HEK293 (cell line): ENCODE results near the gene ST3GAL5.

ENCODE experiments used
- CTCF ChIP-seq: fragments of 450-650 bp; formaldehyde crosslinking; IDR thresholded peaks from 2 replicates; pipeline ENCODE4 v1.5.1; 2016; ENCODE audit warnings: missing biosample characterization, missing genetic modification characterization
- GLIS1 ChIP-seq: fragments of 450-650 bp; formaldehyde crosslinking; IDR thresholded peaks from 2 replicates; pipeline ENCODE4 v1.5.1; 2016; ENCODE audit warnings: missing biosample characterization, missing genetic modification characterization
- KLF9 ChIP-seq: fragments of 450-650 bp; formaldehyde crosslinking; IDR thresholded peaks from 2 replicates; pipeline ENCODE4 v1.5.1; 2016; ENCODE audit warnings: missing biosample characterization, missing genetic modification characterization, low read depth
- PRDM4 ChIP-seq: fragments of 450-650 bp; formaldehyde crosslinking; IDR thresholded peaks from 2 replicates; pipeline ENCODE4 v1.5.1; 2017; ENCODE audit warnings: missing biosample characterization, missing genetic modification characterization
- SALL2 ChIP-seq: fragments of 450-650 bp; formaldehyde crosslinking; IDR thresholded peaks from 2 replicates; pipeline ENCODE4 v1.5.0; 2017; ENCODE audit warnings: missing biosample characterization, mild to moderate bottlenecking, missing genetic modification characterization, borderline replicate concordance
- SCRT1 ChIP-seq: fragments of 450-650 bp; formaldehyde crosslinking; IDR thresholded peaks from 2 replicates; pipeline ENCODE4 v1.5.1; 2016; ENCODE audit warnings: missing biosample characterization, missing genetic modification characterization, borderline replicate concordance
- TCF7L2 ChIP-seq: IDR thresholded peaks from 2 replicates; pipeline ENCODE4 v1.6.1; 2011; ENCODE audit warnings: low read depth, mild to moderate bottlenecking, inconsistent platforms, low read length, moderate library complexity, borderline replicate concordance
- WT1 ChIP-seq: fragments of 450-650 bp; formaldehyde crosslinking; IDR thresholded peaks from 2 replicates; pipeline ENCODE4 v1.5.1; 2016; ENCODE audit warnings: missing biosample characterization, missing genetic modification characterization
- ZBTB1 ChIP-seq: fragments of 450-650 bp; formaldehyde crosslinking; IDR thresholded peaks from 2 replicates; pipeline ENCODE4 v1.5.1; 2016; ENCODE audit warnings: missing biosample characterization, missing genetic modification characterization
- ZBTB48 ChIP-seq: fragments of 450-650 bp; formaldehyde crosslinking; IDR thresholded peaks from 2 replicates; pipeline ENCODE4 v1.5.1; 2016; ENCODE audit warnings: missing biosample characterization, missing genetic modification characterization
- ZBTB6 ChIP-seq: fragments of 450-650 bp; formaldehyde crosslinking; IDR thresholded peaks from 2 replicates; pipeline ENCODE4 v1.5.1; 2017; ENCODE audit warnings: missing biosample characterization, missing genetic modification characterization
- ZEB2 ChIP-seq: fragments of 450-650 bp; formaldehyde crosslinking; IDR thresholded peaks from 2 replicates; pipeline ENCODE4 v1.5.1; 2016; ENCODE audit warnings: missing biosample characterization, missing genetic modification characterization
- ZNF10 ChIP-seq: fragments of 450-650 bp; formaldehyde crosslinking; IDR thresholded peaks from 2 replicates; pipeline ENCODE4 v1.5.1; 2017; ENCODE audit warnings: missing biosample characterization, missing genetic modification characterization
- ZNF140 ChIP-seq: fragments of 450-650 bp; formaldehyde crosslinking; IDR thresholded peaks from 2 replicates; pipeline ENCODE4 v1.5.1; 2016; ENCODE audit warnings: missing biosample characterization, missing genetic modification characterization
- ZNF146 ChIP-seq: fragments of 450-650 bp; formaldehyde crosslinking; IDR thresholded peaks from 2 replicates; pipeline ENCODE4 v1.5.1; 2016; ENCODE audit warnings: missing biosample characterization, missing genetic modification characterization
- ZNF175 ChIP-seq: fragments of 450-650 bp; formaldehyde crosslinking; IDR thresholded peaks from 2 replicates; pipeline ENCODE4 v1.5.1; 2016; ENCODE audit warnings: missing biosample characterization, missing genetic modification characterization
- ZNF184 ChIP-seq: fragments of 450-650 bp; IDR thresholded peaks from 2 replicates; pipeline ENCODE4 v1.5.1; 2018; ENCODE audit warnings: missing biosample characterization, mild to moderate bottlenecking, missing genetic modification characterization
- ZNF211 ChIP-seq: fragments of 450-650 bp; formaldehyde crosslinking; IDR thresholded peaks from 2 replicates; pipeline ENCODE4 v1.5.1; 2016; ENCODE audit warnings: low read depth, missing biosample characterization, missing genetic modification characterization
- ZNF239 ChIP-seq: fragments of 450-650 bp; formaldehyde crosslinking; IDR thresholded peaks from 2 replicates; pipeline ENCODE4 v1.5.1; 2016; ENCODE audit warnings: missing biosample characterization, missing genetic modification characterization
- ZNF280D ChIP-seq: fragments of 450-650 bp; formaldehyde crosslinking; IDR thresholded peaks from 2 replicates; pipeline ENCODE4 v1.5.1; 2016; ENCODE audit warnings: missing biosample characterization, missing genetic modification characterization
- ZNF292 ChIP-seq: fragments of 450-650 bp; formaldehyde crosslinking; IDR thresholded peaks from 2 replicates; pipeline ENCODE4 v1.5.1; 2016; ENCODE audit warnings: low read depth, missing biosample characterization, missing genetic modification characterization, borderline replicate concordance
- ZNF341 ChIP-seq: fragments of 450-650 bp; formaldehyde crosslinking; IDR thresholded peaks from 2 replicates; pipeline ENCODE4; 2016; ENCODE audit warnings: low read depth, missing biosample characterization, missing genetic modification characterization
- ZNF350 ChIP-seq: fragments of 450-650 bp; formaldehyde crosslinking; IDR thresholded peaks from 2 replicates; pipeline ENCODE4 v1.5.0; 2017; ENCODE audit warnings: missing biosample characterization, mild to moderate bottlenecking, missing genetic modification characterization
- ZNF366 ChIP-seq: fragments of 450-650 bp; formaldehyde crosslinking; conservative IDR thresholded peaks from 2 replicates; pipeline ENCODE4 v1.5.1; 2016; ENCODE audit warnings: missing biosample characterization, missing genetic modification characterization
- ZNF394 ChIP-seq: fragments of 450-650 bp; formaldehyde crosslinking; IDR thresholded peaks from 2 replicates; pipeline ENCODE4 v1.5.1; 2016; ENCODE audit warnings: missing biosample characterization, missing genetic modification characterization, mild to moderate bottlenecking, moderate library complexity, borderline replicate concordance
- ZNF433 ChIP-seq: fragments of 450-650 bp; formaldehyde crosslinking; IDR thresholded peaks from 2 replicates; pipeline ENCODE4 v1.5.1; 2016; ENCODE audit warnings: missing biosample characterization, missing genetic modification characterization, low read depth
- ZNF473 ChIP-seq: fragments of 450-650 bp; formaldehyde crosslinking; IDR thresholded peaks from 2 replicates; pipeline ENCODE4 v1.5.1; 2017; ENCODE audit warnings: missing biosample characterization, missing genetic modification characterization
- ZNF571 ChIP-seq: fragments of 450-650 bp; formaldehyde crosslinking; IDR thresholded peaks from 2 replicates; pipeline ENCODE4 v1.5.0; 2017; ENCODE audit warnings: missing biosample characterization, missing genetic modification characterization
- ZNF596 ChIP-seq: fragments of 450-650 bp; IDR thresholded peaks from 2 replicates; pipeline ENCODE4 v1.5.0; 2018; ENCODE audit warnings: missing biosample characterization, mild to moderate bottlenecking, missing genetic modification characterization, moderate library complexity
- ZNF623 ChIP-seq: fragments of 450-650 bp; formaldehyde crosslinking; IDR thresholded peaks from 2 replicates; pipeline ENCODE4 v1.5.1; 2016; ENCODE audit warnings: missing biosample characterization, missing genetic modification characterization
- ZNF645 ChIP-seq: fragments of 450-650 bp; formaldehyde crosslinking; IDR thresholded peaks from 2 replicates; pipeline ENCODE4; 2016; ENCODE audit warnings: missing biosample characterization, missing genetic modification characterization
- ZNF777 ChIP-seq: fragments of 450-650 bp; formaldehyde crosslinking; IDR thresholded peaks from 2 replicates; pipeline ENCODE4 v1.5.1; 2017; ENCODE audit warnings: missing biosample characterization, missing genetic modification characterization, borderline replicate concordance
- ZSCAN23 ChIP-seq: fragments of 450-650 bp; formaldehyde crosslinking; IDR thresholded peaks from 2 replicates; pipeline ENCODE4 v1.5.1; 2016; ENCODE audit warnings: missing biosample characterization, missing genetic modification characterization
- ZXDB ChIP-seq: fragments of 450-650 bp; formaldehyde crosslinking; IDR thresholded peaks from 2 replicates; pipeline ENCODE4 v1.5.1; 2016; ENCODE audit warnings: missing biosample characterization, missing genetic modification characterization

Gene ST3GAL5

GRCh38 chr2:85935746-85936208 is 47.0 kb upstream of the ST3GAL5 start (continued):
- TF ChIP-seq KLF9 (tag by site-specific recombination) = no peak
- TF ChIP-seq ZEB2 (tag by site-specific recombination) = no peak
- TF ChIP-seq ZNF645 = no peak
- no peak for TF ChIP-seq ZNF292
- no peak for TF ChIP-seq SALL2
- no peak for TF ChIP-seq ZNF473 (tag by site-specific recombination)
- TF ChIP-seq TCF7L2 = peak; percentile 26; the same call in 1 of the 2 replicates
- TF ChIP-seq ZNF239 (tag by site-specific recombination) = no peak
- TF ChIP-seq SCRT1 (tag by site-specific recombination) = no peak
- TF ChIP-seq GLIS1 (tag by site-specific recombination) = peak; percentile 84
- TF ChIP-seq ZNF184 (tag by site-specific recombination) = no peak
- no peak for TF ChIP-seq ZSCAN23 (tag by site-specific recombination)
- no peak for TF ChIP-seq ZNF394
- TF ChIP-seq ZBTB6 (tag by site-specific recombination) = no peak
- TF ChIP-seq WT1 (tag by site-specific recombination) = no peak
- no peak for TF ChIP-seq ZNF211 (tag by site-specific recombination)
- no peak for TF ChIP-seq ZNF280D (tag by site-specific recombination)
- TF ChIP-seq PRDM4 (tag by site-specific recombination) = no peak
- no peak for TF ChIP-seq ZNF341
- no peak for TF ChIP-seq ZNF175 (tag by site-specific recombination)
- no peak for TF ChIP-seq CTCF (tag by site-specific recombination)
- TF ChIP-seq ZNF140 (tag by site-specific recombination) = no peak
- no peak for TF ChIP-seq ZNF571 (tag by site-specific recombination)
- TF ChIP-seq ZNF366 = no peak
- no peak for TF ChIP-seq ZNF623 (tag by site-specific recombination)
- no peak for TF ChIP-seq ZBTB1 (tag by site-specific recombination)
- TF ChIP-seq ZNF596 (tag by site-specific recombination) = no peak
- no peak for TF ChIP-seq ZNF433 (tag by site-specific recombination)
- no peak for TF ChIP-seq ZNF777
- no peak for TF ChIP-seq ZBTB48
- no peak for TF ChIP-seq ZNF350 (tag by site-specific recombination)
- no peak for TF ChIP-seq ZNF10
- TF ChIP-seq ZNF146 (tag by site-specific recombination) = no peak
- TF ChIP-seq ZXDB (tag by site-specific recombination) = peak; percentile 54; the same call in 1 of the 2 replicates
